PC-3 (cell line): ENCODE results near the gene MOK.

Experiments used
- EZH2 ChIP-seq: fragments of 300-600 bp; sonication (generic); IDR thresholded peaks from one replicate; pipeline ENCODE4 v1.6.1; 2017; ENCODE audit warnings: antibody characterized with exemption, mild to moderate bottlenecking, low read length; ENCODE audit not compliant: unreplicated experiment
- TF ChIP-seq, protein P1 (sequence below): fragments of 300-600 bp; sonication (generic); conservative IDR thresholded peaks from 2 replicates; pipeline ENCODE4 v1.5.1; 2017; ENCODE audit warnings: antibody characterized with exemption, low read depth, mild to moderate bottlenecking, low read length

DNA sequence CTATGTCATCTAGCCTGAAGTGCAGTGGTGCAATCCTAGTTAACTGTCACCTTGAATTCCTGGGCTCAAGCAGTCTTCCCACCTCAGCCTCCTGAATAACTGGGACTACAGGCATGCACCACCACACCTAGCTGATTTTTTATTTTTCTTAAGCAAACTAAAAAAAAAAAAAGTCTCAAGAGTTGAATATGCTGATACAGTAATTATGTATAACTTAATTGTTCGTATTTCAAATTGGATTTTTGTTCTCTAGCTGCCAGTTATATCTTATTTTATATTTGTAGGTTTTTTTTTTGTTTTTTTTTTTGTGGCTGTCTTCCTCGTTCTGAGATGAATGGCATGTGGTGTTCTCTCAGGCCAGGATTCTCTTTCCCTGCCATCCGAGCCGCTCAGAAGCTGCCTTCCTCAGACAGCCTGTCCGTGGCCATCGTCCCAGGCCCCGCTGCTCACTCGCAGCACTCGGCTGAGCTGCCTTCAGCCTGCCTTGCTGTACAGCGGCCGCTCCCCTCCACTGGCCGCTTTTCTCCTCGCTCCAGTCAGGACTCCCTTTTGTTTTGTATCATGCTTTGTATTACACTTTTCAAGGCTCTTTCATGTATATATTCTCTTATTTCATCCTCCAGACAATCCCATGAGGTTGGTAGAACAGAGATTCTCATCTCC lies 112.0 kb downstream of the MOK start:
- TF ChIP-seq EZH2: no peak
- TF ChIP-seq, protein P1, sequence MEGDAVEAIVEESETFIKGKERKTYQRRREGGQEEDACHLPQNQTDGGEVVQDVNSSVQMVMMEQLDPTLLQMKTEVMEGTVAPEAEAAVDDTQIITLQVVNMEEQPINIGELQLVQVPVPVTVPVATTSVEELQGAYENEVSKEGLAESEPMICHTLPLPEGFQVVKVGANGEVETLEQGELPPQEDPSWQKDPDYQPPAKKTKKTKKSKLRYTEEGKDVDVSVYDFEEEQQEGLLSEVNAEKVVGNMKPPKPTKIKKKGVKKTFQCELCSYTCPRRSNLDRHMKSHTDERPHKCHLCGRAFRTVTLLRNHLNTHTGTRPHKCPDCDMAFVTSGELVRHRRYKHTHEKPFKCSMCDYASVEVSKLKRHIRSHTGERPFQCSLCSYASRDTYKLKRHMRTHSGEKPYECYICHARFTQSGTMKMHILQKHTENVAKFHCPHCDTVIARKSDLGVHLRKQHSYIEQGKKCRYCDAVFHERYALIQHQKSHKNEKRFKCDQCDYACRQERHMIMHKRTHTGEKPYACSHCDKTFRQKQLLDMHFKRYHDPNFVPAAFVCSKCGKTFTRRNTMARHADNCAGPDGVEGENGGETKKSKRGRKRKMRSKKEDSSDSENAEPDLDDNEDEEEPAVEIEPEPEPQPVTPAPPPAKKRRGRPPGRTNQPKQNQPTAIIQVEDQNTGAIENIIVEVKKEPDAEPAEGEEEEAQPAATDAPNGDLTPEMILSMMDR: no peak
